ENCODE results near the gene ST6GALNAC3.

ST6GALNAC3 gene

DNA sequence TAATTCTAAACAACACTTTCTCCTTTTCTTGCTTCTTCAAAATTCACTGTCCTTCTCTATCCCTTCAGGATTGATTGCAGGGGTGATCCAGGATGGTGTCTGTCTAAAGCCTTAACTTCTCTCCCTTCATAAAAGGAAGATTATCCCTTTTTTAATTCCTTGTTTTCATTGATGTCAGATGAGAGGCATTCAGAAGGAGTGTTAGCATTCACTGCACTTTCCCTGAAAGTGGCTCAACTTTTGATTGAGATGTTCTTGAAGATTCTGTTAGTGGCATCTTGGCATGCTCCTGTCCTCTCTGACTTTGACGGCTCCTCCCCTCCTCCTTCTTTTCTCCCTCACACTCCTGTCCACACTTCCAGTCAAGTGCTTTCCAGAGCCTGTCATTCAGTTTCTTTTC is 71.6 kb downstream of the ST6GALNAC3 start:
- DNase-seq, result peak; percentile 47

DNA sequence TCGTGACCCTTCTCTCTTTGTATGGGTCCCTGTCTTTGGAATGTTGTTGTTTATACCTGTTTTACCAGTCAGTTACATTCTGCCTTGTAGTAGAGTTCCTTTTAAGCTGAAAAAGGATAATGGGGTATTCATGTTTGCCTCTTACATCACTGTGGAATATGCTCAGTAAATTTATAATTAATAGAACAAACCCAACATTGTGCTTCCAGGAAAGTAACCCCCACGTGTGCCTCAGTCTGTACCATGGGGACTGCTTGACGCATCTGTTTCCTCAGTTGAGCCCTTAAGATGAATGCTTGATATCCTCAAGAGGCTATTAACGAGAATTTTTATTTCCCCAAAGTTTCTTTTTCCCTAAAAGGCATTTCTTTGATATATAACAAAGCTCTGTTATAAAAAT is 73.4 kb downstream of the ST6GALNAC3 start:
- no peak for DNase-seq

DNA sequence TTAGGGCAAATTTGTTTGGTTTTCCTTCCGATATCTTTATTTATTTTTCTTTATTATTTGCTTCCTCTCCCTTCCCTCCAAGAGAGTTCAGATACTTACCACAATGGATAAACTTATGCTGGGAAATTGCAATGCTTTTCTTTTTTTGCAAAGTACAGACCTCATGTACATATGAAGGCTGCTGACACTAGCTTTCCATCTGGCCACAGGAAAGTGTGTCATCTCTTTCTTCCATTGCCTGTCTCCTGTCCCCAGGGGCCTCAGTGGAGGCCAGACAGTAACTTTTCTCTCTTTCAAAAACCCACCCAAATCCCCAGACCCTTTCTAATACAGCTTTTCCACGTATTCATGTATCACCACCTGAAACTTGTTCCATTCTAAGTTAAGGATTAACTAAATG is 73.9 kb downstream of the ST6GALNAC3 start:
- no peak for DNase-seq

DNA sequence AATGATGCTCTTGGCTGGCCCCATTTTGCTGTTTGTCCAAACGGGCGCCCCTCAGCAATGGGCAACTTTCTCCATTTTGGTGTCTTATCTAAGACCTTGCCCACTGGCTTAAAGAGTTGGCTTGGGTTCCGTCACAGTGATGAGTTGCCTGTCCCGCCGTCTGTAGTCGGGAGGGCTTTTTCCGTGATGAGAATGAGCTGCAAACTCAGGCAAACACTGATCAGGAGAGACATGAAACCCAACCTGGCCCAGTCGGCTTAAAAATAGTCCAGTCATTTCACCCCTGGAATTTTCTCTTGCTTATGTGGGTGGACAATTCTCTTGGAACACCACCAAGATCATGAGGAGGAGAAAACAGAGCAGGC is 79.3 kb downstream of the ST6GALNAC3 start:
- no peak for DNase-seq

DNA sequence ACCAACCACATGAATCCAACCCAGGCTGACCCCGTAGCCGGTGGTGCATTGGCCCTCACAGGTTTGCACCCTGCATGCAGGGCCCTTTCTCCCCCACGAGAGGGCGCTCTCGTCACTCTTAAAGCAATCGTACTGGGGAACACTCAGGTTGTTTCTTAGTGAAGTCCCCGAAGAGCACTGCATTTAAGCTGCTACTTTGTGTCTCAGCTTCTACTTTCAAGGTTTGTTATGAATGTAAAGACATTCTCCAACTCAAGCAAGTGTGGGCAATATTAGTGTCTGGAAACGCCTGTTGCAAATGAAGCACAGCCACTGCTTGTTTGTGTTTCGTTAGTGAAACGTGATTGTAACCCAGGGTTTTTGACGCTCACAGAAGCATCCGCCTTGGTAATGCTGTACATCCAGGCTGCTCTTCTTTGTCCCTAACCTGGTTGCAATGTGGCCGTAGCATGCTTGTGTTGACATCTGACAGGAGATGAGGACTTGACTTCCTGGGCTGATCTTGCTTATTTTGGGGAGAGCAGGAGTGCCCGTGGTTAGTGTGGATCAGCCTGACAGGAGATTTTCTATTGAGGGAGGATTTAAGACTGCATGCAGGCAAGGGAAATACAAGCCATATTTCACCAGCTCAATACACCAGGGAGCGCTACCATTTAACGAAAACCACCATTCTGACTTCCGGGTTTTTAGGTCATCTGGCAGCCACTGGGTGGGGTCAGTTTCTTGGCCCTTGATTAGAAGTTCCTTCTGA is 79.8 kb downstream of the ST6GALNAC3 start:
- peak; percentile 90 for DNase-seq

DNA sequence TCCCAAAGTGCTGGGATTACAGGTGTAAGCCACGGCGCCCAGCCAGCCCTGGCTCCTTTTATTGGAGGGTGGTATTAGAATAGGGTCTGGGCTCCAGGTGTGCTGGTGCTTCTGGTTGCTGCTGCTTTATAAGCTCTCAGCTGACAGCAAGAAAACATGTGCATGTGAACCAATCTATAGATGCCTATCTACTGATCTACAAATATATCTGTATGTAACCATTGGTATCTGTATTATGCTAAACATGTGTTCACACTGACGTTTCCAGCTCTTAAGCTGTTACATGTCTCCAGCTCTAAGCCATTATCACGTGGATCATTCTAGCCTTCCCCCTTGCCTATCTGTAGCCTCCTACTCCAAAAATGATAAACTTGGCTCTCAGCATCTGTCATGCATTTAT is 82.4 kb downstream of the ST6GALNAC3 start:
- DNase-seq, result no peak

DNA sequence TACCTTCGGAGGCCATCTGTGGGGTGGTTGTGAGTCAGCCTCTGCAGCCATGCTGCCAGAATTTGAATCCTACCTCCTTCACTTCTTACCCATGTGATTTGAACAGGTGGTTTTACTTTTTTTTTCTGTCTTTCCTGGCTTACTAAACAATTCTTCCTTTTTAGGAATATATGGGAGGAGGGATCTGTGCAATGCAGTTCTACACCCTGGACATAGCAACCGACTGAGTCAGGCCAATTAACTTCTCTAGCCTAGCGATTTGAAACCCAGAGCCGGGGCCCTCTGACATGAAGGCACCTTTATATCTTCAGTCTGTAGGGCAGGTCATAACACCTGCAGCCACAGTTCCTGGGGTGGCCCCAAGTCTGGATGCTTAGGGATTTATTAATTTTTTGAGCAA is 83.6 kb downstream of the ST6GALNAC3 start:
- no peak for DNase-seq

DNA sequence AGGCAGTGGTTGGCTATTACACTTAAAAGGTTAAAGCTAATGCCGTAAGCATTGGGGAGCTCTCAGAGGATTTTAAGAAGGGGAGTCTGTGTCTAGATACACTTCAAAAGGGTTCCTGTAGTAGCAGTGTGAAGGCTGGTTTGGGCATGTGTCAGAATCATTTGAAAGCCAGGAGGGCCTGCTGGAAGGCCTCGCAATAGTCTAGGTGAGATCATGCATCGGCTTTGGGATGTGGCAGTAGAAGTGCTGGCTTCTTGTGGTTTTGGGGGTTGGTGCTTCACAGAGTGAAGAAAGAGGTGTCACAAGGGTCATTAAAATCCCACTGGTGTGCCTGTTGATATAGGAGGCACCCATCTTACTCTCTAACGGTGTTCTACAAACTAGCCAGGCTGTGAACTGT is 85.7 kb downstream of the ST6GALNAC3 start:
- DNase-seq, result no peak

DNA sequence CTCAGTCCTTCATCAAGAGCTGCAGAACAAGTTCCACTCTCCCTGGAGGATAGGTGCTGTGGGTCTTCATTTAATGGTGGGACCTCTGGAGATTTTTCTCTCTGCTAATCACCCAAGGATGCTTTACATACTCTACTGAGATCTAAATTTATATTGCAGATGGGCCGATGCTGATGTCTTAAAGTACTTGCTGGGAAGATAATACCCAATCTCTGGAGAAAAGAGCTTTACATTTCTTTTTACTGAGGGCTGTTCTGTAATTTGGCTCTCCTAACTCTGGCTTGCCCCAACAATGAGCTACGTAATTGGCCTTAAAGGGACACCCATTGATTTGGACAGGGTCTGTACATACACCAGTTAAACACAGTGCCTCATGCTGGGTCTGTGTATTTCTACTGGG is 86.9 kb downstream of the ST6GALNAC3 start:
- no peak for DNase-seq

DNA sequence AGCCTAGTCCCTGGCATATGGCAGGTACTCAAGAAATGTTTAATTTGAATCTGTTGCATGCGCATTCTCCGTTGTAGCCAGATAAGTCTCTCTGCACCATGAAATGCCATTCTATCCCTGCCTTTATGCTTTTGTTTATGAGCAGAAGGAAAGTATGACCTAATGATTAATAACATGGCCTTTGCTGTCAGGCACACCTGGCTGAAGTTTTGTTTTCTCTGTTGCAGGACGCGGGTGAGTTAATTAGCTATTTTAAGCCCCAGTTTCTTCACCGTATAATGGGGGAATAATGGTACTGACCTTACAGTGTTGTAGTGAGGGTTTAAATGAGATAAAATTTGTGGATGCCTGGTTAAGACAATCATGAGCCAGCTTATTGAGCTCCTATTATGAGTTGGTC is 87.7 kb downstream of the ST6GALNAC3 start:
- DNase-seq, result no peak

DNA sequence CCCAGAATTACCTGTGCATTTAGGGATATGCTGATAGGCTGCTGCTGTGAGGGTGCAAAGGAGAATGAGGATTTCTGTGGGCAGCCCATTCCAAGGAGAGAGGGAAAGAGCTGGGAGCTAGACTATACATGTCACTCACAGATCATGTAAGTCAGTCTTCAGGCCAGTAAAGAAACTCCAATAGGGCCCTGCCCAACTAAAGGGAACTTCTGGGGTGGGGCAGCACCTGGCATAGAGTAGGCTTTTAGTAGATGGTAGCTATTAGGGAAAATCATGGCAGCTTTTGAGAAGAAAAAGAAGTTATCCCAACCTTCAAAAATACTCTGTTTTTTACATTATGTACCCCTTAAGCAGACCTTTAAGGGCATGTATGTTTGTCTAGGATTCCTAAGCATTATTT is 89.6 kb downstream of the ST6GALNAC3 start:
- no peak for DNase-seq

DNA sequence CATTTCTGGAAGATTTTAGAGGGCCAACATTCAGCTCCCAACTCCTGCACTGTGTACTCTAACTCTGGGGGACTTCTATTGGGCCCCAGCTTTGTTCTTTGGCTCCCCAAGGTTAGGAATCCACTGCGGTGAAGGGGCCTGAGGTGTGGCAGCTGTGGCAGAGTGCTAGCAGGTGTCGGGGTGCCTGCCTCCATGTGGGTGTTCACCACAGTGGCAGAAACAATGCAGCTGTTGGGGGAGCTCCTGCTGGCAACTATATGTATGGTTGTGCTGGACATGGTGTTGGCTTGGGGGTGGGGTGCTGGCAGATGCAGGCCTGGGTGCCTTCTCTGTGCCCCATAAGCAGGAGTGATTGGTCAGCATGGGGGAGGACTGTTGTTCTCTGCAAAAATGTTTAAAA is 95.5 kb downstream of the ST6GALNAC3 start:
- DNase-seq, result no peak

DNA sequence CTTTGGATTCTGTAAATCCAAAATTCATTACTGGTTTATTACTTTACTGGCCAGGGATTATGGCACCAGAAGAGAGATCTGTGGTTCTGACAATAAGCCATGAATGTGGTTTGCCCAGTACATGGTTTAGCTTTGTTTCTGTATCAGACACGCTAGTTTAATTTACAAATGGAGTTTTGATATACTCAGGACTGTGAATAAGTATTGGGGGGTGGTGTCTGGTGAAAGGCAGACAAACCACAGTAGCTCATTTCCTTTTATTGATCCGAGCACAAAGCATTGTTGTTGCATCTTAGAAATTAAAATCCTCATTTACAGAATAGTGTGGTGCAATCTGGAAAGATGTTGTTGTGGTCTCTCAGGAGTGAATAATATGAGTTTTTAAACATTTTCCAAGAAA is 96.0 kb downstream of the ST6GALNAC3 start:
- DNase-seq, result no peak

DNA sequence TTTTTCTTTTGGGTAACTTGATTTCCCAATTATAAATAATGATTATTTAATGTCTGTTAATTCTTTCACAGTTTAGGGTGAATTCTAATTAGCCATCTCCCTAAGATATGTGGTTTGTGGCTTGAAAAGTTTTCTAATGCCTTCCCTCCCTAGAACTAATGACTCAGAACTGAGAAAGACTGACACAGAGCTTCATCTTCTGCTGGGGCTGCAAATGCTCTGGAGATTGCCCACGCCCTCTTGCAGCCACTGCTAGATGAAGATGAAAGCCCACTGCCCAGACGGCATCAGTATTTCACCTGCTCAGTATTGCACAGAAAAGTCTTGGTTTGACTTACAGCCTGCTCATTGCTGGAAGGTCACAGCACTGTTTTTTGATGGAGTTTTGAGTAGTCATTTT is 101.5 kb downstream of the ST6GALNAC3 start:
- peak; percentile 11 for DNase-seq

DNA sequence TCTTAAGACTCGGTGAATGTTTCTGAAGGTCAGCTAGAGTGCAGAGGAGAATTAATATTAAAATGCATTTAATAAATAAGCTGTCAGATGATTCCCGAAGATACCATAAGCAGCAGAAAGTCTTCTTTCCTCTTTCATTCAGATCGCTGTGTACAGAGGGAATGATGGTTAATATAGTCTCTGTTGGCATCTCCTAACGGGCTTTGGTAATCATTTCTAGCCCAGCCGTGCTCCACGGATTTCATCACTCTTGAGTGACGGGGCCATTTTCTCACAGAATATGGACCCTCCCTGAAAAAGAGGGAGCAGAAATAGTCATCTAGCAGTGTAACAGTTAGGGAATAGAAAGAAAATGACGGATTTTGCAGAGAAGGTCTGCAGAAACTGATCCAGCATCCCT is 103.1 kb downstream of the ST6GALNAC3 start:
- DNase-seq, result no peak

DNA sequence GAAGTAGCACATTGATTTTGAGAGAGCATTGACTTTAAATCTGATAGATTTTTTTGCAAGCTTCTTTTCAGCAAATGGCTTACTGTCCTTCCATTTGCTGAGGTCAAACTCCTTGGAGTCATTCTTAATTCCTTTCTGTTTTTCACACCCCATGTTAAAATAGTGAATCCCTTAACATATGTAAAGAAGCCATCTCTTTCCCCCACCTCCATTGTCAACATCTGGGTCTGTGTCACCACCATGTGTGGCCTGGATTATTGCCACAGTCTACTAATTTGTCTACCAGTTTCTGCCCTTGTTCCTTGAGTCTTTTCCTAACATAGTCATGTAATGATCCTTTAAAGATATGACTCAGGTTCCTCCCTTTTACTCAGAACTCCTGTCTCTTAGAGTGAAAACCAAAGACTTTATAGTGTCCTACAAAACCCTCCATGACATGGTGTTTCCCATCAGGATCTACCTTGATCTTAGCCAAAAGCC is 104.7 kb downstream of the ST6GALNAC3 start:
- DNase-seq, result no peak

DNA sequence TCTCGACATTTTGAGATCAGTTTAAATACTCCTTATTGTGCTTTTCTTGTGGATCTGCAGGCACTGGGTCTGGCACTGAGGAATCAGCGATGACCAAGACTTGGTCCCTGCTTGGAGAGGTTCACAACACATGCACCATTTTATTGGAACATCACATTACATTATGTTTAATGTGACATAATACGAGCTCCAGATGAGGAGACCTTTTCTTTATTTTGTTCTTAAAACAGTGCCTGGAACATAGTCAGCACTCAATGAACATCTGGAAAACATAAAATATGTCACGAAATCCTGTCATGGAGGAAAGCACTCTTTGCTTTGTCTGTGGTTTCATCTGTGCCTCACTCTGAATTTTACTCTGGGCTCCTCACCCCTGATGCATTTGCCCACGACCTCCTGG is 110.7 kb downstream of the ST6GALNAC3 start:
- no peak for DNase-seq

DNA sequence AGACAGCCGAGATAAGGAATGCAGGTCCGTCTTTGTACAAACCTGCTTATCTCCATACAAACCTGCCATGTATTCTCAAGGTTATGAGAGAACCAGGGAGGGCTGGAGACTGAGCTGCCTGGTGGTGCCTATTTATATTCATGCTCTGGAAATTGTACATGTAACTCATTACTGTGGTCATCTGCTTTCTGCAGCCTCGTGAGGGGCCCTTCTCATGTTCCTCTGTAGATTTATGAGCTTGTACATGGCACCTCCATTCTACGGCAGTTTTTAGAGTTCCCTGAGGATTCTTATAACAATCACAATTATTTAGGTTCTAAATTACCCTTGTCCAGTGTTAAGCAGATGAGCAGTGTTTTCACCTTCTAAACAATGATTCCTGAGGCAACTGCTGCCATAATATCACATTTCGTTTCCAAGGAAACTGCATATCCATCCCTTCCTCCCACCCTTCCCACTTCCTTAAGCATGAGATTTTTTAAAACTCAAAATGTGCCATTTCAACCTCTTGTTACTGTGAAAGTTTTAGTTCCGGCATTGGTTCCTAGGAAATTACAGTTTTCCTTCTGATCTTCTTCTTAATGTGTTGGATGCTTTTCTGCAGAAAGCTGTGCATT is 112.1 kb downstream of the ST6GALNAC3 start:
- no peak for DNase-seq

DNA sequence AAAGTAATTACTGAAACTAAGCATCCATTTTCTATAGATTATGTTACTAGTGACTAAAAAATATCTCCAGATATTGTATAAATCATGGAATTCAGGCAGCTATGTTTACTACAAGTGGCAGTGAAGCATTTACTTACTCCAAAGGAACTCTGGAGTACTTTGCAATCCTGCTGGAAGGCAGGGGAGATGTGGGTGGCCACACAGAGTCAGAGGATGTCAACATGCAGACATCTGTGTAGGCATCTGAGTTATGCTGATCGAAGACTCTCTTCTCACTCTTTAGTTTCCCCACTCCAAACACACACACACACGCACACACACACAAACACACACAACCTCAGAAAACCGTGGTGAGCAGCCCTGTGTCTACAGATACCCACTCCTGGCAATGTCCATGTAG is 112.9 kb downstream of the ST6GALNAC3 start:
- no peak for DNase-seq

DNA sequence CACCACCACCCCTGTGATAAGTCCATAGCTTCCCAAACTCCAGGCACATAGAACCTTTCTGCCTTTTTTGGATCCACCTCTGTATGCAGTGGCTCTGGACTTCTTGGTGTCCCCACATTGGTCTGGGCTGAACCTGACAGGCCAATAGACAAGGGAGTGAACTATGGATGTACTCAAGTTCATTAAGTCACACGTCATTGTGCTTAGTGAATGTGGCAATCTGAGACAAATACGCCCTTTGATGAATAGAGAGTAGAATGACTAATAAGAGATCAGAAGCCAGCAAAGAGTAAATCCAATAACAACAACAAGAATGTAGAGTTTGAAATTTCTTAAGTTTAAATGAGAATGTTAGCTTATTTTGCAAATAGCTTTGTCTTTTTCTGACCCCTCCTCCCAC is 114.8 kb downstream of the ST6GALNAC3 start:
- DNase-seq, result no peak

DNA sequence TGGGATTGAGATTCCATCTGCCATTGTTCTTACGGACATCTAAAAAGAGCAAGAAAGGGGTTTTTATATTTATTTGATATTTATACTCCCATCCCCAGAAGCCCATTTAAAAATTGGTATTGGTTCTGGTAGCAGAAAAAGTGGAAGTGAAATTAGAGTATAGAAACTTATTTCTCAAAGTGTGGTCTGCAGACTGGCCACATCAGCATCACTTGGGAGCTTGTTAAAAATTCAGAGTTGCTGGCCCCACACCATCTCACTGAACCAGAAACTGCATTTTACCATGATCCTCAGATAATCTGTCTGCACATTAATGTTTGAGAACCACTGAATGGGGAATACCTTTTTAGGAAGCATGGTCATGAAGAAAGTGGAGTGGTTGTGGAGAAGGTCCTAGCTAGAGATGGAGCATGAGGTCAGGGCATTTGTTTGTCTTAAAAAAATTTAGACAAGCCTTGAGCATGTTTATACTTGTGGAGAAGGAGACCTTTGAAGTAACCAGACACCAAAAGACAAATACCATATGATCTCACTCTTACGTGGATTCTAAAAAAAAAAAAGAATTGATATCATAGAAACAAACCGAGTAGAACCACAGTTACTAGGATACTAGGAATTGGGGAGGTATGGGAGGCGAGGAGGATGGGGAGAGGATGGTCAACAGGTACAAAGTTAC is 116.3 kb downstream of the ST6GALNAC3 start:
- no peak for DNase-seq

DNA sequence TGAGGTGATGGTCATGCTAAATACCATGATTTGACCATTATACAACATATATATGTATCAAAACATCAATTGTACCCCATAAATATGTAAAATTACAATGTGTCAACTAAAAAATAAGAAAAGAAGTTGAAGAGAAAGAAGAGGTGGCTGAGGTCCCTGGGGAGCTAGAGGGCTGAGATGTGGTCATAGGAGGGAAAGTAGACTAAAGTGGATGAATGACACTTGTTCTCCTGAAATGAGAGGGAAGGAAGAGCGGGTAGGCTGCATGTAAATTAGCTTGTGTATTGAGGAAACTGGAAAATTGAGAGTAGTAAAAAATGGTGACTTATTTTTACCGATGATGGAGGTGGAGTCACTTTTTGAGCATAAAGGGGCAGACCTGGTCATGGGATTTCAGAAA is 117.0 kb downstream of the ST6GALNAC3 start:
- no peak for DNase-seq

DNA sequence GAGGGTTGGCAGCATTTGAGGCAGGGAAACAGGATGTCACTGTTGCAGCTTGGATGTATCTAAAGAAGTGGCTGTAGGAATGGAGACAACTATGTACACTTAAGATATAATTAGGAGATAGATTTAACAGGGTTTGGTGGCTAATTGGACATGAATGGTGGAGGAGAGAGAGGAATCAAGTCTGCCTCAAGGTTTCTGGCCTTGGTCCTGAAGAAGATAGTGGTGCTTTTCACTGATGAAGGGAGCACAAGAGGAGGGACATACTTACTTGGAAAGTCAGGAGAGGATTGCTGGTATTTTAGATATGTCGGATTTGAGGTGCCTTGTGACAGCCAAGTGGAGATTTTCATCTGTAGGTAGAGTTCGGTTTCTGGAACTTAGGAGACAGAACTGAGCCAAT is 123.9 kb downstream of the ST6GALNAC3 start:
- no peak for DNase-seq

DNA sequence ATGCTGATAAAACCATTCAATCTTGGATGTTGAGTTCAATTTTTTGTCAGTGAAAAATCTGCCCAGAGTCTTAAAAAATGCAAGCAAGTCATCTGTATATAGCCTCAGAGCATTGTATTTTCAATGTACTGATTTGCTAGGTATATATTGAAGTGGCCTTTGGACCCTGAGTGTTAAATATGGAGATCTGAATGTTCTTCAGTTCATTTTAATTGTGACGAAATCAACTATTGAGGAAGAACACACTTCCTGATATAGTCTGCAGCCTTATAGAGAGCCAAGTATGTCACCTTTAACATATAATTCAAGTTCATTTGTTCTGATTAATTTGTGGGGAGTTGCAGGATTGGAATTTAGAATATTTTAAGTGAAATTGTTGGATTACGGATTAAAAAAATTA is 128.1 kb downstream of the ST6GALNAC3 start:
- no peak for DNase-seq
